CD14-positive monocyte (primary cell): ENCODE results near the gene SLC25A11. TPM values are rescaled to one million over a fixed set of nuclear protein-coding genes. Genes with fewer than 3 reads are reported as not detected.
A peak's percentile ranks its signal among the peaks of the same experiment; 100 is the strongest.

Experiments used
- DNase-seq, 3 donors: peaks; one replicate each; pipeline ENCODE4 v3.0.0-alpha.2; 2011 to 2022
- H2AFZ ChIP-seq: 2 replicates; pipeline ENCODE4 v1.6.0; 2012; ENCODE audit warnings: mild to moderate bottlenecking, low read depth, low read length, inconsistent platforms; ENCODE audit not compliant: insufficient read depth, poor library complexity, severe bottlenecking
- H3K27ac ChIP-seq, 2 donors: 1 replicate in 1 of 2; 2 replicates in 1 of 2; pipeline ENCODE4 v1.5.1; 2012 to 2013; ENCODE audit warnings: low read length in 2 of 2, control low read depth in 1 of 2, inconsistent platforms in 1 of 2, low read depth in 1 of 2, mild to moderate bottlenecking in 1 of 2
- H3K27me3 ChIP-seq, 2 donors: one replicate each; pipeline versions ENCODE4 v1.6.0 to v1.6.1; 2011 to 2013; ENCODE audit warnings: low read length in 2 of 2; ENCODE audit not compliant: control insufficient read depth in 2 of 2, insufficient read depth in 2 of 2
- H3K36me3 ChIP-seq, 2 donors: replicated peaks in 1 of 2; 1 replicate in 1 of 2; 2 replicates in 1 of 2; pipeline versions ENCODE4 v1.5.1 to v1.6.1; 2012 to 2013; ENCODE audit warnings: low read length in 2 of 2, control low read depth in 1 of 2, inconsistent platforms in 1 of 2, mild to moderate bottlenecking in 1 of 2; ENCODE audit not compliant: insufficient read depth in 2 of 2, control insufficient read depth in 1 of 2
- H3K4me1 ChIP-seq, 2 donors: 1 replicate in 1 of 2; 2 replicates in 1 of 2; pipeline versions ENCODE4 v1.5.1 to v1.6.1; 2012 to 2013; ENCODE audit warnings: low read length in 2 of 2, control low read depth in 1 of 2, inconsistent platforms in 1 of 2, mild to moderate bottlenecking in 1 of 2, moderate library complexity in 1 of 2; ENCODE audit not compliant: insufficient read depth in 2 of 2, control insufficient read depth in 1 of 2
- H3K4me2 ChIP-seq: replicated peaks from 2 replicates; pipeline ENCODE3; 2012; ENCODE audit warnings: low read length, moderate library complexity, mild to moderate bottlenecking; ENCODE audit not compliant: poor library complexity, severe bottlenecking; ENCODE audit errors: extremely low read depth
- H3K4me3 ChIP-seq, 3 experiments: fragments of 200-600 bp in 1 of 3; sonication (generic) in 1 of 3; replicated peaks in 1 of 3; 1 replicate in 2 of 3; 2 replicates in 1 of 3; pipeline ENCODE4 v1.5.1; 2011 to 2013; ENCODE audit warnings: low read length in 3 of 3, mild to moderate bottlenecking in 3 of 3, control low read depth in 2 of 3, low read depth in 2 of 3, inconsistent platforms in 1 of 3, moderate library complexity in 1 of 3
- H3K79me2 ChIP-seq: 2 replicates; pipeline ENCODE4 v1.6.0; 2012; ENCODE audit warnings: mild to moderate bottlenecking, control low read depth, inconsistent platforms, low read length, moderate library complexity; ENCODE audit not compliant: insufficient read depth
- H3K9ac ChIP-seq: 2 replicates; pipeline ENCODE4 v1.6.0; 2017; ENCODE audit warnings: low read length, mild to moderate bottlenecking; ENCODE audit not compliant: insufficient read depth, poor library complexity, severe bottlenecking
- H3K9me3 ChIP-seq, 2 donors: replicated peaks in 1 of 2; 1 replicate in 1 of 2; 2 replicates in 1 of 2; pipeline versions ENCODE4 v1.5.1 to v1.6.1; 2012 to 2013; ENCODE audit warnings: low read length in 2 of 2, control low read depth in 1 of 2; ENCODE audit not compliant: control insufficient read depth in 1 of 2, insufficient read depth in 1 of 2
- H4K20me1 ChIP-seq: 2 replicates; pipeline ENCODE4 v1.6.0; 2012; ENCODE audit warnings: mild to moderate bottlenecking, low read length, control low read depth, moderate library complexity; ENCODE audit not compliant: insufficient read depth
- H3K27ac Mint-ChIP-seq, 7 donors: one replicate each; pipeline ENCODE4 v1.8.0; 2020; ENCODE audit warnings: mild to moderate bottlenecking in 7 of 7, mixed read lengths in 7 of 7, moderate library complexity in 6 of 7, inconsistent platforms in 2 of 7
- H3K27me3 Mint-ChIP-seq, 3 donors: one replicate each; pipeline ENCODE4 v1.8.0; 2021 to 2022; ENCODE audit warnings: low read depth in 3 of 3, mild to moderate bottlenecking in 3 of 3, mixed read lengths in 3 of 3, moderate library complexity in 3 of 3, inconsistent platforms in 1 of 3
- H3K36me3 Mint-ChIP-seq, 2 donors: one replicate each; pipeline ENCODE4 v1.8.0; 2020; ENCODE audit warnings: mixed read lengths in 2 of 2, inconsistent platforms in 1 of 2, mild to moderate bottlenecking in 1 of 2
- H3K4me1 Mint-ChIP-seq: one replicate; pipeline ENCODE4 v1.8.0; 2020; ENCODE audit warnings: mild to moderate bottlenecking, mixed read lengths
- H3K4me3 Mint-ChIP-seq, 2 donors: one replicate each; pipeline ENCODE4 v1.8.0; 2020; ENCODE audit warnings: mild to moderate bottlenecking in 2 of 2, mixed read lengths in 2 of 2, moderate library complexity in 1 of 2
- H3K9me3 Mint-ChIP-seq, 7 donors: one replicate each; pipeline ENCODE4 v1.8.0; 2020 to 2022; ENCODE audit warnings: mixed read lengths in 7 of 7, mild to moderate bottlenecking in 6 of 7, moderate library complexity in 6 of 7, inconsistent platforms in 2 of 7
- WGBS: methylation state at CpG from one replicate; pipeline ENCODE4 v1.1.5; 2013; ENCODE audit warnings: missing lambda C conversion rate; ENCODE audit not compliant: insufficient coverage; 5-methylcytosine and 5-hydroxymethylcytosine counted together
- intact Hi-C, 2 donors: fragments of 100-400 bp; cut with micrococcal nuclease; formaldehyde crosslinking; loops; one replicate each; pipeline versions ENCODE4 v1.15.0 to v1.15.1; 2023
- polyA plus RNA-seq, 3 donors: library from polyadenylated mRNA; depleted of rRNA in 1 of 3; unstranded in 2 of 3; stranded (reverse) in 1 of 3; fragments of 300-500 nt in 2 of 3; fragments of >200 nt in 1 of 3; fragmentation: Illumina TruSeq in 2 of 3; gene quantifications; 1 replicate in 2 of 3; 2 replicates in 1 of 3; pipeline ENCODE4 v1.2.3, GENCODE V29; 2012 to 2021
- TF ChIP-seq, protein P1 (sequence below): fragments of 200-600 bp; IDR thresholded peaks from one replicate; pipeline ENCODE4 v1.8.0; 2022; ENCODE audit warnings: antibody characterized with exemption, mild to moderate bottlenecking

SLC25A11 gene
- polyA plus RNA-seq, 3 donors: 65.2 to 138 (median 111) TPM

DNA sequence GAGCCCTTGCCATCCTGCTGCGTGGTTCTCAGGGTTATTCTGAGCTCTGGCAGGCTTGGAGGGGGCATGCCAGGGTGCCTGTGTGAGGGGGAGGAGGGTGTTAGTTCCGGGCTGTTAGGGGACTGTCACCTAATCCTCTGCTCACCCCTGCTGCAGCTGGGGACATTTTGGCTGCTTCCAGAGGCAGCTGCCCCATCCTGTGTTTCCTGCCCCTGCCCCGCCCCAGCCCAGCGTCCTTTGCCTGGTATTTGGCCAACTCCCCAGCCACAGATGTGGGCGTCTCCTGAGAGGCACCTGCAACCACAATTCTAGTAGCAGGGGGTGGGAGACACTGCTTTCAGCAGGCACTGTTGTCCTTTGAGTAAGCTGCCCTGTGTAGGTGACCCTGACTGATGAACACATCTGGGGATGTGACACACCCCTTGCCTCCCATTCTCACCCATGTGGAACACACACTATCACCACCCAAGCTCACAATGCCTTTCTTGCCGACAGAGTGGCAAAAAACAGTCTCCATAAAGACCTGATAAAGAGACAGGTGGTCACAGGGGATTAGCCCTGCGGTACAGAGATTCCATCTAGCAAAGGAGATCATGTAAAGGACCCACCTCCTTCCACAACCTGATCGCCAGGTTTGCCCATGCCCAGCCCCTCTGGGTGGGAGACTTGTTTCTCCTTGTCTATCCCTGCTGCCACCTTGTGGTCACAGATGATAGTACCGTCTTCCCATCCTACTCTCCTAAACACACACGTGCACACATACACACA is 36.6 kb downstream of the SLC25A11 start, which contains the start of gene CHRNE:
Gene CHRNE (minus strand): TSS at position 48 of the 768 bp plus-strand sequence. CDS start 35 bp downstream, at position 13.
- Histone ChIP-seq H3K4me2 (peak within 1 kb of the TSS; percentile 89), H3K4me1 (peaks cover 47 to 53% of the 10 kb centered on the region in 2 donors), H3K27me3 (peaks cover 0 to 26% of the 10 kb centered on the region in 2 donors), H4K20me1 (no peaks in the 10 kb centered on the region), H3K9ac (peak within 1 kb of the TSS; percentile 49), H3K79me2 (no peaks in the 10 kb centered on the region), H3K4me3 (peak within 1 kb of the TSS in 1 of 3 experiments; percentile 83), H2AFZ (no peak within 1 kb of the TSS), H3K27ac (peak within 1 kb of the TSS; percentile 33 to 80), H3K36me3 (no peaks in the 10 kb centered on the region), H3K9me3 (no peaks in the 10 kb centered on the region)
- peak within 1 kb of the TSS; percentile 62 to 68 for H3K4me3 Mint-ChIP-seq
- intact Hi-C loops: loop anchor here (5.0 to 10.0 kb wide), 2 partner anchors 44 to 162 kb away; partner anchors contain the start of gene PFN1 (in 1 of the 2)
- H3K36me3 Mint-ChIP-seq: peaks cover 5 to 12% of the 10 kb centered on the region in 2 donors
- peak within 1 kb of the TSS; percentile 79 to 96 (median 85) for H3K27ac Mint-ChIP-seq
- H3K27me3 Mint-ChIP-seq: peaks cover 38 to 61% (median 60%) of the 10 kb centered on the region in 3 donors
- H3K4me1 Mint-ChIP-seq: peaks cover 43% of the 10 kb centered on the region
- DNase-seq: peak; percentile 62 to 78 (median 64)
- 0% methylated on average over 8 of the region's 10 CpGs for WGBS
- TF ChIP-seq, protein P1, sequence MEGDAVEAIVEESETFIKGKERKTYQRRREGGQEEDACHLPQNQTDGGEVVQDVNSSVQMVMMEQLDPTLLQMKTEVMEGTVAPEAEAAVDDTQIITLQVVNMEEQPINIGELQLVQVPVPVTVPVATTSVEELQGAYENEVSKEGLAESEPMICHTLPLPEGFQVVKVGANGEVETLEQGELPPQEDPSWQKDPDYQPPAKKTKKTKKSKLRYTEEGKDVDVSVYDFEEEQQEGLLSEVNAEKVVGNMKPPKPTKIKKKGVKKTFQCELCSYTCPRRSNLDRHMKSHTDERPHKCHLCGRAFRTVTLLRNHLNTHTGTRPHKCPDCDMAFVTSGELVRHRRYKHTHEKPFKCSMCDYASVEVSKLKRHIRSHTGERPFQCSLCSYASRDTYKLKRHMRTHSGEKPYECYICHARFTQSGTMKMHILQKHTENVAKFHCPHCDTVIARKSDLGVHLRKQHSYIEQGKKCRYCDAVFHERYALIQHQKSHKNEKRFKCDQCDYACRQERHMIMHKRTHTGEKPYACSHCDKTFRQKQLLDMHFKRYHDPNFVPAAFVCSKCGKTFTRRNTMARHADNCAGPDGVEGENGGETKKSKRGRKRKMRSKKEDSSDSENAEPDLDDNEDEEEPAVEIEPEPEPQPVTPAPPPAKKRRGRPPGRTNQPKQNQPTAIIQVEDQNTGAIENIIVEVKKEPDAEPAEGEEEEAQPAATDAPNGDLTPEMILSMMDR: peak; percentile 91
- H3K9me3 Mint-ChIP-seq: peaks cover 0 to 10% (median 3%) of the 10 kb centered on the region in 7 donors

DNA sequence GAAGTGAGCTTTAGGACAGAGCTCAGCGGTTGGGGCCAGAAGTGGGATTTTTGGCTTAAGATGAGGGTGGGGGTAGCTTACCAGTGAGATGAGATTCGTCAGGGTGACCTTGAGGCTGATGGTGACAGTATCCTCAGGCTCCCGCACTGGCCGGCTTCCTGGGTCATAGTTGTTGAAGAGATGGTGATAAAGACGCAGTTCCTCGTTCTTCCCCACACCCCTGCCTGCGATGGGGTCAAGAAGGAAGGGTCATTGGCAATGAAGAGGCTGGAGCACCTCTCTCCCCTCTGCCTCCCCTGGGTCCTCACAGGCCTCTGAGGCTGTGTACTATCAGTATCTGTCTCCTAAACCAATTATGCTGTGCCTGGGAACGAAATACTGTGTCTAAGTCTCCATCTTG is 37.3 kb downstream of the SLC25A11 start:
- Histone ChIP-seq H3K4me1 (peaks cover 47 to 52% of the 10 kb centered on the region in 2 donors), H3K4me2 (peak overlapping the region; percentile 89)

More for the DNA sequence above, 37.3 kb downstream of the SLC25A11 start:
- Histone ChIP-seq H3K9me3 (no peaks in the 10 kb centered on the region), H3K27me3 (peaks cover 0 to 26% of the 10 kb centered on the region in 2 donors), H4K20me1 (no peaks in the 10 kb centered on the region), H3K79me2 (no peaks in the 10 kb centered on the region), H2AFZ (no peak overlapping the region), H3K4me3 (peak overlapping the region in 1 of 3 experiments; percentile 83), H3K36me3 (peaks cover under 1 to 2% of the 10 kb centered on the region in 2 donors), H3K9ac (peak overlapping the region; percentile 49), H3K27ac (peak overlapping the region in 1 of 2 donors; percentile 80)
- intact Hi-C loops: loop anchor here (5.0 to 10.0 kb wide), 2 partner anchors 45 to 162 kb away; partner anchors contain the start of gene PFN1 (in 1 of the 2)
- Mint-ChIP-seq H3K9me3 (peaks cover 0 to 10% (median 3%) of the 10 kb centered on the region in 7 donors), H3K4me3 (peak overlapping the region; percentile 58 to 68), H3K27me3 (peaks cover 41 to 63% (median 59%) of the 10 kb centered on the region in 3 donors), H3K27ac (peak overlapping the region; percentile 71 to 96 (median 85)), H3K36me3 (peaks cover 7 to 12% of the 10 kb centered on the region in 2 donors), H3K4me1 (peaks cover 43% of the 10 kb centered on the region)
- DNase-seq: peak in 1 of 3 donors; percentile 20
- TF ChIP-seq, protein P1: no peak
- WGBS: 54% methylated on average over 3 of the region's 8 CpGs
